ENCODE results near the gene CLBA1.

The CLBA1 gene

GRCh38 chr14:104956290-104956890 lies 29.2 kb upstream of the CLBA1 start:
- peaks cover 2% of the 10 kb centered on the region; the same call in 1 of the 2 replicates for H3K27me3 ChIP-seq (ENCODE audit: control insufficient read depth, low read length)
- no peaks in the 10 kb centered on the region for H3K79me2 ChIP-seq (ENCODE audit: control insufficient read depth, low read length)
- no peaks in the 10 kb centered on the region for H3K36me3 ChIP-seq (ENCODE audit: control insufficient read depth, low read length)
- H3K4me1 ChIP-seq (ENCODE audit: control insufficient read depth, low read length) = no peaks in the 10 kb centered on the region
- no peaks in the 10 kb centered on the region for H4K20me1 ChIP-seq (ENCODE audit: control insufficient read depth, insufficient read depth, low read depth, low read length)
- H3K27ac ChIP-seq (ENCODE audit: low read depth, low read length) = no peak overlapping the region
- TF ChIP-seq CTCF (IDR thresholded peaks at IDR 0.05; ENCODE audit: low read depth, low read length, poor library complexity, severe bottlenecking) = no peak
- TF ChIP-seq EZH2phosphoT487 (IDR thresholded peaks at IDR 0.05; ENCODE audit: borderline replicate concordance, low read length) = no peak
- no peaks in the 10 kb centered on the region for H3F3A ChIP-seq (ENCODE audit: control insufficient read depth, insufficient read depth)
- H3K9me2 ChIP-seq (replicated peaks; ENCODE audit: control insufficient read depth, low read length) = no peaks in the 10 kb centered on the region
- H3K4me2 ChIP-seq (ENCODE audit: low read length) = no peak overlapping the region
- H3K4me3 ChIP-seq (ENCODE audit: low read length) = no peak overlapping the region
- no peaks in the 10 kb centered on the region for H3K9me3 ChIP-seq (ENCODE audit: control insufficient read depth, insufficient read depth, low read length)

GRCh38 chr14:104957146-104958113 lies 28.2 kb upstream of the CLBA1 start:
- no peaks in the 10 kb centered on the region for H3K36me3 ChIP-seq (ENCODE audit: control insufficient read depth, low read length)
- no peaks in the 10 kb centered on the region for H3F3A ChIP-seq (ENCODE audit: control insufficient read depth, insufficient read depth)
- H3K9me3 ChIP-seq (ENCODE audit: control insufficient read depth, insufficient read depth, low read length) = no peaks in the 10 kb centered on the region
- H3K9me2 ChIP-seq (replicated peaks; ENCODE audit: control insufficient read depth, low read length) = no peaks in the 10 kb centered on the region
- peaks cover 8% of the 10 kb centered on the region; the same call in 1 of the 2 replicates for H3K27me3 ChIP-seq (ENCODE audit: control insufficient read depth, low read length)
- no peak overlapping the region for H3K4me2 ChIP-seq (ENCODE audit: low read length)
- H4K20me1 ChIP-seq (ENCODE audit: control insufficient read depth, insufficient read depth, low read depth, low read length) = no peaks in the 10 kb centered on the region
- H3K4me3 ChIP-seq (ENCODE audit: low read length) = no peak overlapping the region
- H3K79me2 ChIP-seq (ENCODE audit: control insufficient read depth, low read length) = no peaks in the 10 kb centered on the region
- H3K4me1 ChIP-seq (ENCODE audit: control insufficient read depth, low read length) = no peaks in the 10 kb centered on the region
- no peak for TF ChIP-seq EZH2phosphoT487 (IDR thresholded peaks at IDR 0.05; ENCODE audit: borderline replicate concordance, low read length)
- H3K27ac ChIP-seq (ENCODE audit: low read depth, low read length) = no peak overlapping the region

GRCh38 chr14:104964546-104964945 lies 21.0 kb upstream of the CLBA1 start:
- no peaks in the 10 kb centered on the region for H3K9me2 ChIP-seq (replicated peaks; ENCODE audit: control insufficient read depth, low read length)
- no peaks in the 10 kb centered on the region for H4K20me1 ChIP-seq (ENCODE audit: control insufficient read depth, insufficient read depth, low read depth, low read length)
- H3K4me1 ChIP-seq (ENCODE audit: control insufficient read depth, low read length) = peaks cover 22% of the 10 kb centered on the region
- H3K36me3 ChIP-seq (ENCODE audit: control insufficient read depth, low read length) = no peaks in the 10 kb centered on the region
- H3K79me2 ChIP-seq (ENCODE audit: control insufficient read depth, low read length) = no peaks in the 10 kb centered on the region
- no peaks in the 10 kb centered on the region for H3F3A ChIP-seq (ENCODE audit: control insufficient read depth, insufficient read depth)
- no peak overlapping the region for H3K4me3 ChIP-seq (ENCODE audit: low read length)
- TF ChIP-seq EZH2phosphoT487 (IDR thresholded peaks at IDR 0.05; ENCODE audit: borderline replicate concordance, low read length) (no peak), CTCF (IDR thresholded peaks at IDR 0.05; ENCODE audit: low read depth, low read length, poor library complexity, severe bottlenecking) (no peak)
- H3K27me3 ChIP-seq (ENCODE audit: control insufficient read depth, low read length) = peaks cover 17% of the 10 kb centered on the region; the same call in 1 of the 2 replicates
- no peak overlapping the region for H3K27ac ChIP-seq (ENCODE audit: low read depth, low read length)
- H3K4me2 ChIP-seq (ENCODE audit: low read length) = no peak overlapping the region
- no peaks in the 10 kb centered on the region for H3K9me3 ChIP-seq (ENCODE audit: control insufficient read depth, insufficient read depth, low read length)

All from DOHH2 (cell line).